ENCODE results near the gene ACER3. TPM values are rescaled to one million over a fixed set of nuclear protein-coding genes. Genes with fewer than 3 reads are reported as not detected.

Gene ACER3
- total RNA-seq, 4 donors from 2014 or later, result 11.5 to 29.3 (median 17.9) TPM

- intact Hi-C loops (cut with DNase I), result no loop called here
- 82 to 86% methylated on average over 3 of the region's 3 CpGs for WGBS, 2 donors
- no peak overlapping the region for H3K4me3 ChIP-seq (replicated peaks in 1 of 3)
- no peak for DNase-seq
- H3K9me3 ChIP-seq, result no peaks in the 10 kb centered on the region
- H3K27ac ChIP-seq, result no peak overlapping the region
- peaks cover 0 to 15% of the 10 kb centered on the region in 2 donors for H3K4me1 ChIP-seq
- TF ChIP-seq, protein P1, sequence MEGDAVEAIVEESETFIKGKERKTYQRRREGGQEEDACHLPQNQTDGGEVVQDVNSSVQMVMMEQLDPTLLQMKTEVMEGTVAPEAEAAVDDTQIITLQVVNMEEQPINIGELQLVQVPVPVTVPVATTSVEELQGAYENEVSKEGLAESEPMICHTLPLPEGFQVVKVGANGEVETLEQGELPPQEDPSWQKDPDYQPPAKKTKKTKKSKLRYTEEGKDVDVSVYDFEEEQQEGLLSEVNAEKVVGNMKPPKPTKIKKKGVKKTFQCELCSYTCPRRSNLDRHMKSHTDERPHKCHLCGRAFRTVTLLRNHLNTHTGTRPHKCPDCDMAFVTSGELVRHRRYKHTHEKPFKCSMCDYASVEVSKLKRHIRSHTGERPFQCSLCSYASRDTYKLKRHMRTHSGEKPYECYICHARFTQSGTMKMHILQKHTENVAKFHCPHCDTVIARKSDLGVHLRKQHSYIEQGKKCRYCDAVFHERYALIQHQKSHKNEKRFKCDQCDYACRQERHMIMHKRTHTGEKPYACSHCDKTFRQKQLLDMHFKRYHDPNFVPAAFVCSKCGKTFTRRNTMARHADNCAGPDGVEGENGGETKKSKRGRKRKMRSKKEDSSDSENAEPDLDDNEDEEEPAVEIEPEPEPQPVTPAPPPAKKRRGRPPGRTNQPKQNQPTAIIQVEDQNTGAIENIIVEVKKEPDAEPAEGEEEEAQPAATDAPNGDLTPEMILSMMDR (IDR thresholded peaks at IDR 0.05), result no peak
- no peak for TF ChIP-seq POLR2A (IDR thresholded peaks at IDR 0.05)
- H3K36me3 ChIP-seq, result no peaks in the 10 kb centered on the region
- H3K27me3 ChIP-seq, result no peaks in the 10 kb centered on the region
Observed at GRCh38 chr11:76834151-76834550, 26.6 kb upstream of the ACER3 start.

GRCh38 chr11:76835036-76835435 is 25.7 kb upstream of the ACER3 start:
- intact Hi-C loops (cut with DNase I), result no loop called here
- H3K36me3 ChIP-seq, result no peaks in the 10 kb centered on the region
- H3K27ac ChIP-seq, result no peak overlapping the region
- TF ChIP-seq, protein P1 (IDR thresholded peaks at IDR 0.05), result no peak
- no peak for TF ChIP-seq POLR2A (IDR thresholded peaks at IDR 0.05)
- no peaks in the 10 kb centered on the region for H3K9me3 ChIP-seq
- 45 to 98% methylated on average over 2 of the region's 2 CpGs for WGBS, 2 donors
- DNase-seq, result no peak
- no peak overlapping the region for H3K4me3 ChIP-seq (replicated peaks in 1 of 3)
- peaks cover 0 to 15% of the 10 kb centered on the region in 2 donors for H3K4me1 ChIP-seq
- H3K27me3 ChIP-seq, result no peaks in the 10 kb centered on the region

- Histone ChIP-seq H3K27me3 (no peaks in the 10 kb centered on the region), H3K36me3 (no peaks in the 10 kb centered on the region), H3K27ac (no peak overlapping the region), H3K4me1 (peaks cover 0 to 15% of the 10 kb centered on the region in 2 donors), H3K4me3 (replicated peaks in 1 of 3) (no peak overlapping the region), H3K9me3 (no peaks in the 10 kb centered on the region)
- intact Hi-C loops (cut with DNase I), result no loop called here
- 70 to 78% methylated on average over 5 of the region's 5 CpGs for WGBS, 2 donors
- no peak for DNase-seq
- TF ChIP-seq POLR2A (IDR thresholded peaks at IDR 0.05), result no peak
- TF ChIP-seq, protein P1 (IDR thresholded peaks at IDR 0.05), result no peak
Observed at GRCh38 chr11:76835928-76836612, 24.6 kb upstream of the ACER3 start.

GRCh38 chr11:76836613-76837291 is 24.0 kb upstream of the ACER3 start:
- H3K4me1 ChIP-seq, result peaks cover 0 to 15% of the 10 kb centered on the region in 2 donors
- DNase-seq, result no peak
- H3K4me3 ChIP-seq (replicated peaks in 1 of 3), result no peak overlapping the region
- no peak overlapping the region for H3K27ac ChIP-seq
- no peaks in the 10 kb centered on the region for H3K36me3 ChIP-seq
- no peaks in the 10 kb centered on the region for H3K9me3 ChIP-seq
- TF ChIP-seq, protein P1 (IDR thresholded peaks at IDR 0.05), result no peak
- TF ChIP-seq POLR2A (IDR thresholded peaks at IDR 0.05), result no peak
- intact Hi-C loops (cut with DNase I), result no loop called here
- WGBS, 2 donors, result 45 to 62% methylated on average over 11 of the region's 11 CpGs
- H3K27me3 ChIP-seq, result no peaks in the 10 kb centered on the region

All from thyroid gland (tissue), 4 donors.